Hematopoietic multipotent progenitor cell treated with erythropoietin and hydrocortisone succinate and interleukin-3 and kit ligand, for 4 days (in vitro differentiated cells): ENCODE results near the gene PSMB10.
"Not testable (repeated sequence)": the region's sequence is repeated elsewhere in the genome, so short reads cannot be mapped to it uniquely, and the experiment has no call there.

Source experiments
- DNase-seq: peaks from one replicate; pipeline ENCODE4 v3.0.0-alpha.2; 2015

PSMB10 gene

DNA sequence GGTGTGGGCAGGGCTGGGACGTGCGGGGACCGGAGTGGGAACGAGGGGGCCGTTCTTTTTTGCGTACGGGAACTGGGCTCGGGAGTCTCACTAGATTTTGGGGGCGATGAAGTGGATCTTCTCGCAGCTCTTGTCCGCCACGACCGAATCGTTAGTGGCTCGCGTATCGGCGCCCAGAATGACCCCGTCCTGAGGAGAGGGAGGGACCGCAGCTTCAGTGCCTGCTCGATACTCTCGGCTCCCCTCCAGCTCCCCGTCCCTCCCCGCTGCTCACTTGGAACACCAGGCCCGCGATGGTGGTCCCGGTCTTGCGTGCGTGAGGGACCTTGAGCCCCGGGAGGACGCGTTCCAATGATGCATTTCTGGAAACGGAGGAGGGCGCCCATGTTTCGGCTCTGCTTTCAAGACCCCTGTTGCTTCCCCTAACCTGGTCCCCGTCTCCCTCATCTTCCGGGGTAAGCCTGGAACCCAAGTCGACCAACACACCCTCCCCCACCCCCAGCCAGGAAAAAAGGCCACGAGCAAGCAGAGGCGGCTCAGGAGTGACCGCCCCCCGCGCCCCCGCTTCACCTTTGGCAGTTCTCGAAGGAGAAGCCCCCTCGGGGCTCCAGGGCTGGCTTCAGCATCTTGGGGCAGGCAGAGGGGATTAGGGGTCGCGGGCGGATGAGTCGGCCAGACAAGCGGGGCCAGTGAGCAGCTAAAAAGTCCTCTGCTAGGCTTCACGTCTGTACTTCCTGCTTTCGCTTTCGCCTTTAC is at the start of gene PSMB10:
TSS of gene PSMB10 (minus strand) at position 727 of the 756 bp plus-strand sequence. CDS start at position 626, 101 bp downstream.
- peak; percentile 81 for DNase-seq

DNA sequence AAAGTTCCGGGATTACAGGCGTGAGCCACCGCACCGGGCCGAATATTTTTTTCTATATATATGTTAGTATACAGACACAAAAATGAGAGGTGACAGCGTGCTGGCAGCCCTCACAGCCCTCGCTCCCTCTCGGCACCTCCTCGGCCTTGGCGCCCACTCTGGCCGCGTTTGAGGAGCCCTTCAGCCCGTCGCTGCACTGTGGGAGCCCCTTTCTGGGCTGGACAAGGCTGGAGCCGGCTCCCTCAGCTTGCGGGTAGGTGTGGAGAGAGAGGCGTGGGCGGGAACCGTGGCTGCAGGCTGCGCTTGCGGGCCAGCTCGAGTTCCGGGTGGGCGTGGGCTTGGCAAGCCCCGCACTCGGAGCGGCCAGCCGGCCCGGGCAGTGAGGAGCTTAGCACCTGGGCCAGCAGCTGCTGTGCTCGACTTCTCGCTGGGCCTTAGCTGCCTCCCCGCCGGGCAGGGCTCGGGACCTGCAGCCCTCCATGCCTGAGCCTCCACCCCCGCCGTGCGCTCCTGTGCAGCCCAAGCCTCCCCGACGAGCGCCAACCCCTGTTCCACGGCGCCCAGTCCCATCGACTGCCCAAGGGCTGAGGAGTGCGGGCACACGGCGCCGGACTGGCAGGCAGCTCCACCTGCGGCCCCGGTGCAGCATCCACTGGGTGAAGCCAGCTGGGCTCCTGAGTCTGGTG is 45.5 kb upstream of the PSMB10 start:
- DNase-seq, result no peak

DNA sequence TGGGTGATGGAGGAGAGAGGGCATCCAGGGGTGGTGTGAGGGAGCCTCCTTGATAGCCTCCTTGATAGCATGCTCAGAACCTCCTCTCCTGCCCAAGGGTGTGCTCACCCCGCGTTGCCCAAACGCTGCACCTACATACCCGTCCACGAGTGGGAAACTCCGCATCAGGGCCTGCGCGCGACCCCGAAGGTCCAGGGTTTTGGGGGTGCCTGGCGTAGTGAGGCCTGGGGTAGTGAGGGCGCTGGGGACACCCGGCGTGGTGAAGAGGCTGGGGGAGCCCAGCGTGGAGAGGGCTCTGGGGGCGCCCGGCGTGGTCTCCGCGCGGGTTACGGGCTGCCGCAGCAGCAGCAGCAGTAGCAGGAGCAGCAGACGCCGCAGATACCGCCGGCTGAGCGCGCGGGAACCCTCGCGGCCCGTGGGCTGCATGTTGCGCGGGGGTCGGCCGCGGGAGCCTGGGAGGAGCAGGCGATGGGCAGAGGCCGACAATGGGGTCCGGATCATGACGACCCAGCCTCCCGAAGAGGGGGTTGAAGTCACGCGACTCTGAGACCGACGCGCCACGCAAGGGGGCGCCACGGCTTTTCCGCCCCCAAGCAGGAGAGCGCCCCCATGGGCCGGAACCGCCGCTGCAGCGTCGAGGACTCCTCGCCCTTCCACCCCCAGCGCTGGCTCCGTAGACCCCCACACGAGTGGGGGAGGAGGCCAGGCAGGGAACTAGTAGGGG is 43.5 kb upstream of the PSMB10 start, which contains the start of gene DPEP3:
TSS of gene DPEP3 (minus strand) at position 545 of the 724 bp plus-strand sequence. CDS start at position 426, 119 bp downstream.
- peak; percentile 52 for DNase-seq

DNA sequence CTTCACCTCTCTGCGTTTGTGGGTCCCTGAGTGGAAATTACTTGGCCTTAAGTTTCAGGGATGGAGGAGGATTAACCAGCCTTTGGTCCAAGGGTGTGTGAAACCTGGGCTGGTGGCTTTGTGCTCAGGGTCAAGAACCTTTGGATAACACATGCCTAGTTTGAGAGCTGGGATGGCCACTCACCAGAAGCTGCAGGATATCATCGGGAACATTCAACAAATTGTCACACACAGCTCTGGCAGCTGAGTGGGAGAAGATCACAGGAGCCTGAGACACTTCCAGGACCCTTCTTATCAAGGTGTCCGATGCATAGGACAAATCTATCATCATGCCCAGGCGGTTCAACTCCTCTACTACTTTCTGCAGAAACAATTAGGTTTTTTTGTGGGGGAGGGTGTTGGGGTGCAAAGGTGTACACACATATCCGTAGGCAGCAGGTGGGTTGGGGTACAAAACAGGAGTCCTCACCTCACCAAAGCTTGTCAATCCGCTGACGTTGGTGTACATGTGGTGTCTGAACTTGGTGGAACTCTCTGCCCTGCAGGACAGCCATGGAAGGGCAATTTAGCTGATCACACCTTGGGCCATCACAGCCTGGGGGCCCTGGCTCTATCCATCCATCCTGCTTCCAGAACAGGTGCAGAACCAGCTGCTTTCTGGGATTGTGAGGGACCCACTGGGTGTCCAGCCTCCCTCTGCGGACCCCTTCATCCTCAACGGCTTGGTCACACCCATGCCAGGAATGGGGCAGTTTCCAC is 41.0 kb upstream of the PSMB10 start:
- no peak for DNase-seq

DNA sequence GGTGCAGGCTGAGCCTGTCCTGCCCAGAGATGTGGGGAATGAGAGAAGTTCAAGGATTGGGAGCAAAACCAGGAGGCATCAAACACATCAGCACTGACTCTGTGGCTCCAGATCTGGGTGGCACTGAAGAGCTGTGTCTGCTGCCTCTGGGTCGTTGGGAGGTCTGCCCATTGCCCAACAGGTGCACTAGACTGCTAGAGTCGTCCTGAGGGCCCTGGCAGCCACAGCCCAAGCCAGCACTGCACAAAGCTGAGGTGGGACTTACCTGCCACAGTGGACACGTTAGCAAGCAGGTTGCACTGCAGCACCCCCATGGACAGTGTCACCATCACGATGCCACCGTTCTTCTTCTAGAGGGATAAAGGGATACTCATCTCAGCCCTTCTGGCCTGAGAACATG is 40.4 kb upstream of the PSMB10 start:
- no peak for DNase-seq

DNA sequence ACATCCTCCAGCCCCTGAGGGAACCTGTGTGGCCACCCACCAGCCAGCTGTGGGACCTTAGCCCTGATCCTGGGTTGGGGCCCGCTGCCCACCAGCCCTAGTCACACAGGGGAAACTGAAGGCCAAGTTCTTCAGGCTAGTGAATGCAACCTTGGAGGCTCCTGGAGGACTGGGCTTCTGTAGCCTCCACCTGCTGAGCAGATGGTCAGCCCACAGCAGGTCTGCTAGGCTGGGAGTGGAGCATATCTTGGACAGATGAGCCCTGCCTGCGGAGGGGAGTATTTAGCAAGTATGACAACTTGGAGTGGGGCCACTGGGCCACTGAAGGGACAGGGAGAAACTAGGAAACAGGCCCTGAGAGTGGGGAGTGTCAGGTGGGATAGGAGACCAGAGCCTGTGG is 39.6 kb upstream of the PSMB10 start:
- DNase-seq, result no peak

DNA sequence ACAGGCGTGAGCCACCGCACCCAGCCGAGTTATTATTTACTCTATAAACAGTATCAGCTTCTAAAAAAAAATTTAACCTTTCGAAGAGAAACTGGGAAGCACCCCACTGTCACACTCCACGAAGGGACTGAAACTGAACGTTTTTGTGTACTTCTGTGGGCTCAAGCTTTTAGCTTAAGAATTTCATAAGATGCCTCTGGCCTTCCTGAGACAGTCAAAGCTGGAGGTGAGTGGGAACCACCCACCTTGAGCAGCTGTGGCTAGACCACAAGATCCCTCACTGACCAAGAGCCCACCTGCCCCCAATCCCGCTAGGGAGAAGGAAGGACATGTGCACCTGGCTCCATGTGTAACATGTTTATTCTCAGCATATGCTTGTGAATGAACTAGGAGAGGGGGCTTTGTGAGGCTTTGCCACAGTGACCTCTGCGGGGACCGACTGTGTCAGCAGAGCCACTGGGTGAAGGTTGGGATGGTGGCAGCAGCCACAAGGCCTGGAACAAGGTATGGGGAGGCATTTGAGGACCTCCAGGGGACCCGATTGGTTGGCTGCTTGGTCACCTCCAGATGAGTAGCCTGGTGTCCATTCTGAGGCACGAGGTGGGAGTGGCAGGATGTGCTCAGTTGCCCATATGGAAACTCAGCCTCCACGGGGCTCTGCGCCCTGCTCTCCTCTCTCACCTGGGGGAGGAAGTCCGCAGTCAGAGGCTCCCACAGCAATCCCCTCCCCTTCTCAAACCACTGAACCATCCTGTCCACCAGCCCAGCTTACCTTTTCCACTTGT is 38.9 kb upstream of the PSMB10 start:
- DNase-seq, result no peak

DNA sequence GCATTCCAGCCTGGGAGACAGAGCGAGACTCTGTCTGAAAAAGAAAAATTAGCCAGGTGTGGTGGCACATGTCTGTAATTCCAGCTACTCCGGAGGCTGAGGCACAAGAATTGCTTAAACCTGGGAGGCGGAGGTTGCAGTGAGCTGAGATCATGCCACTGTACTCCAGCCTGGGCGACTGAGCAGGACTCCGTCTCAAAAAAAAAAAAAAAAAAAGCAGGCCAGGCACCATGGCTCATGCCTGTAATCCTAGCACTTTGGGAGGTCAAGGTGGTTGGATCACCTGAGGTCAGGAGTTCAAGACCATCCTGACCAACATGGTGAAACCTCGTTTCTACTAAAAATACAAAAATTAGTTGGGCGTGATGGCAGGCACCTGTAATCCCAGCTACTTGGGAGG is 35.6 kb upstream of the PSMB10 start:
- not testable (repeated sequence) for DNase-seq

DNA sequence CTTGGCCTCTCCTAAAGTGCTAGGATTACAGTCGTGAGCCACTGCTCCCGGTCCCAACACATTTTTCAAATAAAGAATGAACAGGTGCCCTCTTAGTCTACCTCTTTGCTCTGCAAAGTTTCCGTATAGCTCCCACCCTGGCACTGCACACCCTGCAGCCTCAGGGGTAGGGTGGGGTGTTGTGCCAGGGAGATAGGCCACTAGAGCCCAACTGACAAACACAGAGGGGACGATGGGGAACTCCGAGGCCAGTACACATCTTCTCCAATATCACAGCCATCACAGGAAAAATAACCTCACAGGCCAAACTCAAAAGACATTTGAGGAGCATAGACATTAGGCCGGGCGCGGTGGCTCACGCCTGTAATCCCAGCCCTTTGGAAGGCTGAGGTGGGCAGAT is 34.5 kb upstream of the PSMB10 start:
- DNase-seq, result peak; percentile 48

DNA sequence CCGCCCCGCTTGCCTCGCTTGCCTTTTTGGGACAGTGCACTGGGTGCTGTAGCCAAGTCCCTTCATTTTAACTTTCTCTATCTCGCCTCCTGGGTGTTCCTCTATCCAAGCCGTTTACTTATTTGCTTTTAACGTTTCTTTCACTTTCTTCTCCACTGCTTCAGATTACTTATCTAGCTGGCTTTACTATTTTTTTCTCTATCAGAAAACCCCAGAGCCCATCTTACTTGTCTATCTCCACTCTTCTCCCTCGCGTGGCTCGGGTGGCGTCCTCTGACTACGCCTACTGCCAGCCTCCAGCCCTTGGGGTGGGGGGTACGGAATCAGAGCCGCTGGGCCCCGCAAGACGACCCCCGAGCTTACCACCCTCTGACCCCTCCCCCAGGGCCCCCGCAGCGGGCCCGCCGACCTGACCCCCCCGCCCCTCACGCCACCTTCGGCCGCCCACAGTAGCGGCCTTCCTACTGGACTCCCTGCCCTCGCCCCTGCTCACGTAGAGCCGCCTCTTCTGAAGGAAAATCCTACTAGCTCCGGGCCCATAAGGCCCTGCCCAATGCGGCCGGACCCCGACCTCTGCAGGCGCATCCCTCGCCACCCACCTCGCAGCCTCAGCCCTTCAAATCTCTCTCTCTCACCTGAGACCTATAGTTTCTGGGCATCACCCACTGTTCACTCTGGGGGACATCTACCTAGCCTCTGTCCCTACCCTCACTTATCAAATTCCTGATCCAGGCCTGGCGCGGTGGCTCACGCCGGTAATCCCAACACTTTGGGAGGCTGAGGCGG is 32.8 kb upstream of the PSMB10 start:
- DNase-seq, result peak; percentile 75

DNA sequence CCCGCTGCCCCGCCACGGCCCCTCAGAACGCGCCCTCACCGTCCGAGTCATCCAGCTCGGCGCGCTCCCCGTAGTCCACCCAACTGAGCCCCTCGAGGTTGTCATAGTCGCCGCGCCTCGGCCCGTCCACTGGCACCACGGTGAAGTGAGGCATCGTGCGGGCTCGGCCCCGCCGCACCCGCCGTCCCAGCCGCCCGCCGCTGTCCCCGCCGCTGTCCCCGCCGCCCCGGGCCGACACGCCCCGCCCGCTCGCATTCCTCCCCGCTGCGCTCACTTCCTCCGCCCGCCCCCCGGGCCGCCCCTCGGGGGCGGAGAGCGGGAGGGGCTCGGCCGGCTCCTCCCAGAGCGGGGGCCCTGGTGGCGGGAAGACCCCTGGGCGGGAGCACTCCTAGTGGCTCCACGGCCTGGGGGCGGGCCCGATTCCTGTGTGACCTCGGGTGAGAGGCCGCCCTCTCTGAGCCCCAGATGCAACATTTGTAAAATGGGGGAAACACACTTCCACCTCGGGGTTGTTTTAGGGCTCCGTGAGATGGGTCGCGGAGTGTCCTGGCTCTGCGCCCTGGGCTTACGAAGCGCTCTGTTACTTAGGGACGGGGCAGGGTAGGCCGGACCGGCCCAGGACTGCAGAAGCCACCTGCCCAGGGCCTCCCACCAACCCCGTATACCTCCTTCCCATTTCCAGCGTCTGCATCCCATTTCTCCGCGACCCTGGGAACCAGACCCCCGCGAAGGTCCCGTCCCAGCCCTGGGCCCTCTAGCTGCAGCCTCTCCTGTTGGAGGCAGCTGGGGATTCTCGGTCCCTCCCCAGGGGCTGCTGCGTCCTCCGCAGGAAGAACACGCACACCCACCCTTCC is 32.0 kb upstream of the PSMB10 start, which contains the start of gene SLC12A4:
TSS of gene SLC12A4 (minus strand) at position 238 of the 854 bp plus-strand sequence. CDS start at position 154, 84 bp downstream.
- DNase-seq, result peak; percentile 95

DNA sequence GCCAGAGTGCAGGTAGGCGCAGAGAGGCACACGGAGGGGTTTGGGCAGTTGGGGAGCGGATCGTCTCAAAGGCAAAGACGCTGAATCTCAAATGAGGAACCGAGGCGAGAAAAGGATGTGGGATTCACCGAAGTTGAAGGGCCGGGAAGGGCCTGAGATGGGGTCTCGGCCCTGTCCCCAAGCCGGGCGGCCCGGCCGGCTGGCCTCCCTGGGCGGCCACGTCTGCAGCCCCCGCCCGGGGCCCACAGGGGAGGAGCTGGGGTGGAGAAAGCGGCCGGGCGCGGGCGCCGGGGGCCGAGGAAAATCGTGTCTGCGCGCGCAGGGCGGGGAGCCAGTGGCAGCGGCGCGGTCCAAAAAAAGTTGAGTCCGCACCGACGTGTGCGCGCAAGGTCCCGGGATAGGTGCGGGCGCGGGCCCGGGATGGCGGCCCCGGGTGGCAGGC is 31.3 kb upstream of the PSMB10 start:
- peak; percentile 46 for DNase-seq

DNA sequence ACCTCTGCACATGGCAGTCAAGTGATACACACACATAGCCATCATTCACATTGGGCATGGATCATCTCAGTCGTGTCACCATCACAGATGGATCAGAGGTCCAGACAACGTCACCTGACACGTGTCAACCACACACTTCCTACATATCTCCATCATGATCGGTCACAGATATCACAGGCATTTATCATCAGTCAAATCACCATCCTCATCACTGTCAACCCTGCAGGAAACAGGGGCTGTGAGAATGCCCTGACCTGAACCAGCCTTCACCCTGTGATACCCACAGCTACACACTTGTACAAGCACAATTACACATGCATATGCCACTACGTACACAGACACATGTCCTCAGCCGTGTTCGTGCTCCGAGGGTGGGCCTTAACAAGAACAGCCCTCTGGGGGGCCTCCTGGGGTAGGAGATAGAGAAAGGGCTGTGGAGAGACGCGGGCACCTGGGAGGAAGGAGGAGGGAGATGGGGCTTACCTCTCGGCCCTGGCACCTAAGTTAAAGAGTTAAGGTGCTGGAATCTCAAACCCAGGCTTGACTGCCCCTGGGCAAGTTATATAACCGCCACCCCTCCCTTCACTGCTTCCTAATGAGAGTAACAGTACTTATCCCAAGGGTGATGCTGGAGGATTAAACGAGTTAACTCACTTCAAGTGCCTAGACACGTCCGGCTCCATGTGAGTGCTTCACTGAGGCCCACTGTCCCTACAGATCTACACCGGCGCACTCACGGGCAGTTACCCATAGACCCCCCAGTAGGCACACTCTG is 30.7 kb upstream of the PSMB10 start:
- DNase-seq, result peak; percentile 38

DNA sequence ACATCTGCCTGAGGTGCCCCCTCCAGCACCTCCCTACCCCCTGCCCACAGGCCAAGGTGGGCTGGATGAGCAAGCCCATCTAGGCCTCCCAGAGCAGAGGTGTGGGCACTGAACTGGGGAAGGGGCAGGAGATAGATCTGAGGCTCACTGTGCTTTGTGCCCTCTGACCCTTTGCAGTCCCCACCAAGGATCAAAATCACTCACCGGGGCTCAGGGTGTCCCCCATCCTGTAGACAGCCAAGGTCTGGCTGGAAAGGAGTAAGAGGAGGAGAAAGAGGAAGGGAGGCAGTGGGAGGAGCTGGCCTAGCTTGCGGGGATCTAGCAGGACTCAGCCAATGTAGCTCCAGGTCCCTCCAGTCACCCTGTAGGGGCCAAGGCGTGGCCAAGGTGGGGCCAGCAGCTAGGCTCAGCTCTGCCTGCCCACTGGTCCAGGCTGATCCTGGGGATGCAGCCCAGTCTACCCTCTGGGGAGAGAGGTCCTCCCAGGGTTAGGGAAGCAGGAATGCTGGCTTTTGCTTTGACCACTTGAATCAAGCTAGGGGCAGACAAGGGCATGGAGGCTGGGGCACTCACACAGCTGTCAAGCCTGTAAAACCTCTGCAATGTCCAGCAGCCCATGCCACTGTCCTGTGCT is 30.0 kb upstream of the PSMB10 start:
- DNase-seq, result peak; percentile 51

DNA sequence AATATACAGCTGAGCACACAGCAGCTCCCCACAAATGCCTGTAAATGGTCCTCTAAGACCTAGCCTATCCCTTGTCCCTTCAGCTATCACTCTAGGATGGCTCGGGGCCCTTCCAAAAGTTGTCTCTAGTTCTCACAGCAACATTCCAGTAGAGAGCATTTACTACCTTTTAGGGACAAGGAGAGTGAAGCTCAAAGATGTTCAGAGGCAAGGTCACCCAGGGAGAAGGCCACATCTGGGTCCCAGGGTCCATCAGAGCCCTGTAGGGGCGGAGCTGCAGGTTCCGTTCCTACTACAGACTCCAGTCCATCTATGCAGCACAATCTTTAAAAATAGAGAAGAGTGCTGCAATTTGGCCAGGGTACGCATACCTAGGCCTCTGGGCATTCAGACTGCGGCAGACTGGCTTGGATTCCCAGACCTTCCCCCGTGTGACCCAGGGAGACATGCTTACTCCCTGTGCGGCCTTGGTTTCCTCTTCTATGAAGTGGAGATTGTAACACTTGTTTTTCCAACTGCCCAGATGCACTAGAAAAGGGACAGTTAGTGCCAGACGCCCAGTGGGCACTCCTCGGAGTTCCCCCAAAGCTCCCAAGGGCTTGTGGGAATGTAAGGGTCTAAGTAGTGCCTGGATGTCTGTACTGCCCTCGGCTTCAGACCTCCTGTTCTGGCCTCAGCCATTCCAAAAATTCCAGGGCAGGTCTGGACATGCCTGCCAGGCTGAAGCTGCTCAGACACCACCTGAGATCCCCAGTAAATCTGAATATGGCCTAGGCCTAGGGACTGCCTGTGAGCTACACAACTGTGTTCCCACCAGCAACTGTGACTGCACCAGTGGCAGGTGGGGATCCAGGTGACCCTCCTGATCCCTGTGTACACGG is 29.3 kb upstream of the PSMB10 start:
- no peak for DNase-seq

DNA sequence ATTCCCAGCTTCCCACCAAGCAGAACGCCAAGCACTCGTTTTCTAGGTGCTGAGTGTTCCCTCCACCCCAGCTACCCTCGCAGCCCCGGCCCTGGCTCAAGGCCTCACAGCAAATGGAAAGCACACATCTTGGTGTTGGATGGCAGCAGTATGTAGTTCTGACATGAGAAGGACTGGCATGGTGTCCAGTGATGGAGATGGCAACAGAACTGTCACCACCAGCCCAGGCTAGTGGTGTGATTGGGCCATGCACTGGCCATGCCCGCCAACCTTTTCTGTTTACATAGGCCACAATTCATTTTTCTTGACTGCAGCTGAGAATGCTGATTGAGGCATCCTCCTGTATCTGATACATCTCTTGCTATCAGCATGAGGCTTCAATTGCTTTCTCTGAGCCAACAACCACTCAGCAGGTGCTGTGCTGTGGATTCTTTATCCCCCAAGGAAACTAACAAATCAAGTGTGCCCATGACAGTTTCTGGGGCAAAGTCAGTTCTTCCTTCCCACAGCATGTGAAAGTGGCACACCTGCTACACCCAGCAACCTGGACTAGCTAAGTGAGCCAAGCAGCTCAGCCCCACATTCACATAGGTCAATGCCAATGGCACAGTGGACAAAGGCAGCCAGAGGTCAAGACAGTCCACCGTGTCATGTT is 28.0 kb upstream of the PSMB10 start:
- no peak for DNase-seq
